ENCODE data around the gene ANKRD22.

GRCh38 chr10:88803641-88804040 lies 48.0 kb downstream of the ANKRD22 start:
- TF ChIP-seq CTCF (IDR thresholded peaks at IDR 0.05) (no peak), ZFX (IDR thresholded peaks at IDR 0.05; ENCODE audit: borderline replicate concordance) (no peak)

All from 22Rv1 (cell line).